Peyer's patch (tissue), 4 donors: ENCODE results near the gene ACACA.

Source experiments
- CTCF ChIP-seq, 6 experiments: fragments of 450-650 bp in 4 of 6; fragments of 200-600 bp in 2 of 6; sonication (generic) in 1 of 6; IDR thresholded peaks; one replicate each; pipeline ENCODE4 v1.5.1; 2017 to 2019; ENCODE audit warnings: antibody characterized with exemption in 6 of 6, mild to moderate bottlenecking in 3 of 6, moderate library complexity in 1 of 6
- POLR2A ChIP-seq, 2 donors: fragments of 450-650 bp; IDR thresholded peaks; one replicate each; pipeline ENCODE4 v1.5.1; 2017; ENCODE audit warnings: antibody characterized with exemption in 2 of 2, mild to moderate bottlenecking in 2 of 2, moderate library complexity in 2 of 2

GRCh38 chr17:37255432-37255831, 151.2 kb downstream of the ACACA start:
- TF ChIP-seq CTCF (IDR thresholded peaks at IDR 0.05): no peak
- no peak for TF ChIP-seq POLR2A (IDR thresholded peaks at IDR 0.05)
